NB4 (cell line): Measurements from ENCODE around the gene ADAMTS13.

ENCODE experiments used
- POLR2A ChIP-seq: IDR thresholded peaks from 2 replicates; pipeline ENCODE4 v1.6.1; 2011; ENCODE audit warnings: mild to moderate bottlenecking; ENCODE audit not compliant: insufficient read length; ENCODE audit errors: extremely low read depth
- TF ChIP-seq, protein P1 (sequence below): IDR thresholded peaks from one replicate; pipeline ENCODE4 v1.5.1; 2012; ENCODE audit warnings: low read depth, low read length

DNA sequence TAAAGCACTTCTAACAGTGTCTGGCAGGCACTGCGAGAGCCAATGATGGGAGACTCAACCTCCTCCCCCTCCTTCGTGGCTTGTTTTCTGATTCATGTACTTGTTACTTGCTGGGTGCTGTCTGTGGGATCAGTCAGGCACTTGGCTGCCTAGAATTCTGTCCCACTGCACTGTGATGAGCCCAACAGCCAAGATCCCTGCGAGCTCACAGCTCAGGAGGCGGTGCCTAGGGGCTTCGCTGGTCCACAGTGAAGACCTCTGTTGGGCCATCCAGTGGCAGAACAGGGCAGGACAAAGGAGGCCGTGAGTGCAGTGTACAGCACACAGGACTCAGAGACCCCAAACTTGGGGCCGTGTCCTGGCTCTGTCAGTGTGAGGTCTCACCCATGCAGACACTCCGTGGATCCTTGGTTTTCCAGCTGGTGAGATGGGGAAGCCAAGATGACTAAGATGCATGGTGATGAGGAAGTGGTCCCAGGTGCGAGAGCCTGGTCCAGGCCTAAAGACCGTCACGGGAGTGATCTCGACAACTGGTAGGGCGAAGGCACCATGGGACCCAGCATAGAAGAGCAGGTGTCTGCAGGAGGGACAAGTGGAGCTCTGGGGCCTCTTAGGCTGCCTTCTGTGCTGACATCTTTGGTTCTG, 83.1 kb downstream of the ADAMTS13 start:
- no peak for TF ChIP-seq POLR2A
- TF ChIP-seq, protein P1, sequence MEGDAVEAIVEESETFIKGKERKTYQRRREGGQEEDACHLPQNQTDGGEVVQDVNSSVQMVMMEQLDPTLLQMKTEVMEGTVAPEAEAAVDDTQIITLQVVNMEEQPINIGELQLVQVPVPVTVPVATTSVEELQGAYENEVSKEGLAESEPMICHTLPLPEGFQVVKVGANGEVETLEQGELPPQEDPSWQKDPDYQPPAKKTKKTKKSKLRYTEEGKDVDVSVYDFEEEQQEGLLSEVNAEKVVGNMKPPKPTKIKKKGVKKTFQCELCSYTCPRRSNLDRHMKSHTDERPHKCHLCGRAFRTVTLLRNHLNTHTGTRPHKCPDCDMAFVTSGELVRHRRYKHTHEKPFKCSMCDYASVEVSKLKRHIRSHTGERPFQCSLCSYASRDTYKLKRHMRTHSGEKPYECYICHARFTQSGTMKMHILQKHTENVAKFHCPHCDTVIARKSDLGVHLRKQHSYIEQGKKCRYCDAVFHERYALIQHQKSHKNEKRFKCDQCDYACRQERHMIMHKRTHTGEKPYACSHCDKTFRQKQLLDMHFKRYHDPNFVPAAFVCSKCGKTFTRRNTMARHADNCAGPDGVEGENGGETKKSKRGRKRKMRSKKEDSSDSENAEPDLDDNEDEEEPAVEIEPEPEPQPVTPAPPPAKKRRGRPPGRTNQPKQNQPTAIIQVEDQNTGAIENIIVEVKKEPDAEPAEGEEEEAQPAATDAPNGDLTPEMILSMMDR = no peak
